ENCODE results near the gene NPAT. TPM values are rescaled to one million over a fixed set of nuclear protein-coding genes. Genes with fewer than 3 reads are reported as not detected.

NPAT gene
- total and polyA plus RNA-seq, 2 of the 13 experiments (the other 11 are each of a cell fraction or from before 2014, with no cell fraction given): 4.4 to 11.2 TPM

DNA sequence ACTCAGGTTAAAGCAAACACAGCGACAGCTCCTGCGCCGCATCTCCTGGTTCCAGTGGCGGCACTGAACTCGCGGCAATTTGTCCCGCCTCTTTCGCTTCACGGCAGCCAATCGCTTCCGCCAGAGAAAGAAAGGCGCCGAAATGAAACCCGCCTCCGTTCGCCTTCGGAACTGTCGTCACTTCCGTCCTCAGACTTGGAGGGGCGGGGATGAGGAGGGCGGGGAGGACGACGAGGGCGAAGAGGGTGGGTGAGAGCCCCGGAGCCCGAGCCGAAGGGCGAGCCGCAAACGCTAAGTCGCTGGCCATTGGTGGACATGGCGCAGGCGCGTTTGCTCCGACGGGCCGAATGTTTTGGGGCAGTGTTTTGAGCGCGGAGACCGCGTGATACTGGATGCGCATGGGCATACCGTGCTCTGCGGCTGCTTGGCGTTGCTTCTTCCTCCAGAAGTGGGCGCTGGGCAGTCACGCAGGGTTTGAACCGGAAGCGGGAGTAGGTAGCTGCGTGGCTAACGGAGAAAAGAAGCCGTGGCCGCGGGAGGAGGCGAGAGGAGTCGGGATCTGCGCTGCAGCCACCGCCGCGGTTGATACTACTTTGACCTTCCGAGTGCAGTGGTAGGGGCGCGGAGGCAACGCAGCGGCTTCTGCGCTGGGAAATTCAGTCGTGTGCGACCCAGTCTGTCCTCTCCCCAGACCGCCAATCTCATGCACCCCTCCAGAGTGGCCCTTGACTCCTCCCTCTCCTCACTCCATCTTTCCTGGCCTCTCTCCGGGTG, at the start of gene NPAT, which contains the start of gene ATM (continued):
- TF ChIP-seq, protein P1, sequence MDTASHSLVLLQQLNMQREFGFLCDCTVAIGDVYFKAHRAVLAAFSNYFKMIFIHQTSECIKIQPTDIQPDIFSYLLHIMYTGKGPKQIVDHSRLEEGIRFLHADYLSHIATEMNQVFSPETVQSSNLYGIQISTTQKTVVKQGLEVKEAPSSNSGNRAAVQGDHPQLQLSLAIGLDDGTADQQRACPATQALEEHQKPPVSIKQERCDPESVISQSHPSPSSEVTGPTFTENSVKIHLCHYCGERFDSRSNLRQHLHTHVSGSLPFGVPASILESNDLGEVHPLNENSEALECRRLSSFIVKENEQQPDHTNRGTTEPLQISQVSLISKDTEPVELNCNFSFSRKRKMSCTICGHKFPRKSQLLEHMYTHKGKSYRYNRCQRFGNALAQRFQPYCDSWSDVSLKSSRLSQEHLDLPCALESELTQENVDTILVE (CRISPR knock-in tag; IDR thresholded peaks at IDR 0.05): peak; percentile 80
- TF ChIP-seq KLF15 (CRISPR knock-in tag; IDR thresholded peaks at IDR 0.05; ENCODE audit: borderline replicate concordance) (no peak), ZNF510 (CRISPR knock-in tag; IDR thresholded peaks at IDR 0.05; ENCODE audit: low read depth) (peak; percentile 69; the same call in 1 of the 2 replicates), ZNF670 (CRISPR knock-in tag; IDR thresholded peaks at IDR 0.05; ENCODE audit: borderline replicate concordance) (peak; percentile 19; the same call in 1 of the 2 replicates), TCF7L2 (IDR thresholded peaks at IDR 0.05; ENCODE audit: low read depth, low read length) (no peak), STAG1 (CRISPR knock-in tag; IDR thresholded peaks at IDR 0.05) (peak; percentile 68), TOPORS (CRISPR knock-in tag; IDR thresholded peaks at IDR 0.05) (peak; percentile 61; the same call in 1 of the 2 replicates), XBP1 (CRISPR knock-in tag; IDR thresholded peaks at IDR 0.05) (no peak), KLF11 (CRISPR knock-in tag; IDR thresholded peaks at IDR 0.05) (peak; percentile 82; the same call in 1 of the 2 replicates), SRF (IDR thresholded peaks at IDR 0.05; ENCODE audit: low read depth, low read length) (no peak), SSRP1 (CRISPR knock-in tag; IDR thresholded peaks at IDR 0.05) (no peak), ATAD3A (CRISPR knock-in tag; IDR thresholded peaks at IDR 0.05) (no peak), RXRA (CRISPR knock-in tag; IDR thresholded peaks at IDR 0.05) (peak; percentile 63), KDM1A (CRISPR knock-in tag; IDR thresholded peaks at IDR 0.05) (no peak), FOXO1 (CRISPR knock-in tag; IDR thresholded peaks at IDR 0.05) (peak; percentile 67), HMGA1 (CRISPR knock-in tag; conservative IDR thresholded peaks at IDR 0.05) (no peak), ZNF713 (CRISPR knock-in tag; IDR thresholded peaks at IDR 0.05) (no peak), HOXA7 (CRISPR knock-in tag; IDR thresholded peaks at IDR 0.05) (no peak), ZBTB20 (CRISPR knock-in tag; IDR thresholded peaks at IDR 0.05; ENCODE audit: borderline replicate concordance, low read depth) (peak; percentile 66; the same call in 1 of the 2 replicates), MAFF (IDR thresholded peaks at IDR 0.05; ENCODE audit: low read depth, low read length) (no peak), TGIF2 (CRISPR knock-in tag; IDR thresholded peaks at IDR 0.05) (peak; percentile 87), MED13 (CRISPR knock-in tag; IDR thresholded peaks at IDR 0.05) (no peak)
- TF ChIP-seq, protein P2, sequence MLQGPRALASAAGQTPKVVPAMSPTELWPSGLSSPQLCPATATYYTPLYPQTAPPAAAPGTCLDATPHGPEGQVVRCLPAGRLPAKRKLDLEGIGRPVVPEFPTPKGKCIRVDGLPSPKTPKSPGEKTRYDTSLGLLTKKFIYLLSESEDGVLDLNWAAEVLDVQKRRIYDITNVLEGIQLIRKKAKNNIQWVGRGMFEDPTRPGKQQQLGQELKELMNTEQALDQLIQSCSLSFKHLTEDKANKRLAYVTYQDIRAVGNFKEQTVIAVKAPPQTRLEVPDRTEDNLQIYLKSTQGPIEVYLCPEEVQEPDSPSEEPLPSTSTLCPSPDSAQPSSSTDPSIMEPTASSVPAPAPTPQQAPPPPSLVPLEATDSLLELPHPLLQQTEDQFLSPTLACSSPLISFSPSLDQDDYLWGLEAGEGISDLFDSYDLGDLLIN (CRISPR knock-in tag; IDR thresholded peaks at IDR 0.05; ENCODE audit: borderline replicate concordance): no peak
- TF ChIP-seq, protein P3, sequence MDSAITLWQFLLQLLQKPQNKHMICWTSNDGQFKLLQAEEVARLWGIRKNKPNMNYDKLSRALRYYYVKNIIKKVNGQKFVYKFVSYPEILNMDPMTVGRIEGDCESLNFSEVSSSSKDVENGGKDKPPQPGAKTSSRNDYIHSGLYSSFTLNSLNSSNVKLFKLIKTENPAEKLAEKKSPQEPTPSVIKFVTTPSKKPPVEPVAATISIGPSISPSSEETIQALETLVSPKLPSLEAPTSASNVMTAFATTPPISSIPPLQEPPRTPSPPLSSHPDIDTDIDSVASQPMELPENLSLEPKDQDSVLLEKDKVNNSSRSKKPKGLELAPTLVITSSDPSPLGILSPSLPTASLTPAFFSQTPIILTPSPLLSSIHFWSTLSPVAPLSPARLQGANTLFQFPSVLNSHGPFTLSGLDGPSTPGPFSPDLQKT (CRISPR knock-in tag; IDR thresholded peaks at IDR 0.05; ENCODE audit: borderline replicate concordance): no peak
- TF ChIP-seq, protein P4, sequence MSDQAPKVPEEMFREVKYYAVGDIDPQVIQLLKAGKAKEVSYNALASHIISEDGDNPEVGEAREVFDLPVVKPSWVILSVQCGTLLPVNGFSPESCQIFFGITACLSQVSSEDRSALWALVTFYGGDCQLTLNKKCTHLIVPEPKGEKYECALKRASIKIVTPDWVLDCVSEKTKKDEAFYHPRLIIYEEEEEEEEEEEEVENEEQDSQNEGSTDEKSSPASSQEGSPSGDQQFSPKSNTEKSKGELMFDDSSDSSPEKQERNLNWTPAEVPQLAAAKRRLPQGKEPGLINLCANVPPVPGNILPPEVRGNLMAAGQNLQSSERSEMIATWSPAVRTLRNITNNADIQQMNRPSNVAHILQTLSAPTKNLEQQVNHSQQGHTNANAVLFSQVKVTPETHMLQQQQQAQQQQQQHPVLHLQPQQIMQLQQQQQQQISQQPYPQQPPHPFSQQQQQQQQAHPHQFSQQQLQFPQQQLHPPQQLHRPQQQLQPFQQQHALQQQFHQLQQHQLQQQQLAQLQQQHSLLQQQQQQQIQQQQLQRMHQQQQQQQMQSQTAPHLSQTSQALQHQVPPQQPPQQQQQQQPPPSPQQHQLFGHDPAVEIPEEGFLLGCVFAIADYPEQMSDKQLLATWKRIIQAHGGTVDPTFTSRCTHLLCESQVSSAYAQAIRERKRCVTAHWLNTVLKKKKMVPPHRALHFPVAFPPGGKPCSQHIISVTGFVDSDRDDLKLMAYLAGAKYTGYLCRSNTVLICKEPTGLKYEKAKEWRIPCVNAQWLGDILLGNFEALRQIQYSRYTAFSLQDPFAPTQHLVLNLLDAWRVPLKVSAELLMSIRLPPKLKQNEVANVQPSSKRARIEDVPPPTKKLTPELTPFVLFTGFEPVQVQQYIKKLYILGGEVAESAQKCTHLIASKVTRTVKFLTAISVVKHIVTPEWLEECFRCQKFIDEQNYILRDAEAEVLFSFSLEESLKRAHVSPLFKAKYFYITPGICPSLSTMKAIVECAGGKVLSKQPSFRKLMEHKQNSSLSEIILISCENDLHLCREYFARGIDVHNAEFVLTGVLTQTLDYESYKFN (CRISPR knock-in tag; conservative IDR thresholded peaks at IDR 0.05): peak; percentile 47; the same call in 1 of the 2 replicates

Measured in HepG2 (cell line).